NOMO-1 treated with dmso at 0.1 percent for 144 hours (cell line): Measurements from ENCODE around the gene TPO.

ENCODE experiments used
- DNase-seq: peaks from one replicate; lab custom pipeline; 2025; ENCODE audit not compliant: unreplicated experiment; lab: John Stamatoyannopoulos, UW

TPO gene

DNA sequence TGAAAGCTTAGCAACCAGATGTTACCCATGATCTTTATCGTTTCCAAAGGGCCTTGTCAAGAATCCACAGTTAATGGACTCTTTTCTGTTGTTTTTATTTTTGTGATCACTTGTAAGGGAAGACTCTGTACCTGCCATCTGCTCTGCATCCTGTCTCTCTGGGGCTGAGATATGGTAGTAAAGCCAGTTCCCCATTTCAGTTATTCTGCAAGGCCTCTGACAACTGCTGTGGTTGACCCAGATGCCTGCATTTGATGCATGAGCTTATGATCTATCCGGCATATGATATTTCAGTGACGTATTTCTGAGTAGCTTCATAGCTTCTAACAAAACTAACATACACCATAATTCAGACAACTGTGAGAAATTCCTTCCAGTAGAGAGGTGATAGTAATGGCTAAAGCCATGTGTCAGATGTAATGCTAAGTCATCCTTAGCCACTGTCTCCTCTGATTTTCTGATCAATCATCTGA, 105.1 kb downstream of the TPO start:
- DNase-seq: no peak

DNA sequence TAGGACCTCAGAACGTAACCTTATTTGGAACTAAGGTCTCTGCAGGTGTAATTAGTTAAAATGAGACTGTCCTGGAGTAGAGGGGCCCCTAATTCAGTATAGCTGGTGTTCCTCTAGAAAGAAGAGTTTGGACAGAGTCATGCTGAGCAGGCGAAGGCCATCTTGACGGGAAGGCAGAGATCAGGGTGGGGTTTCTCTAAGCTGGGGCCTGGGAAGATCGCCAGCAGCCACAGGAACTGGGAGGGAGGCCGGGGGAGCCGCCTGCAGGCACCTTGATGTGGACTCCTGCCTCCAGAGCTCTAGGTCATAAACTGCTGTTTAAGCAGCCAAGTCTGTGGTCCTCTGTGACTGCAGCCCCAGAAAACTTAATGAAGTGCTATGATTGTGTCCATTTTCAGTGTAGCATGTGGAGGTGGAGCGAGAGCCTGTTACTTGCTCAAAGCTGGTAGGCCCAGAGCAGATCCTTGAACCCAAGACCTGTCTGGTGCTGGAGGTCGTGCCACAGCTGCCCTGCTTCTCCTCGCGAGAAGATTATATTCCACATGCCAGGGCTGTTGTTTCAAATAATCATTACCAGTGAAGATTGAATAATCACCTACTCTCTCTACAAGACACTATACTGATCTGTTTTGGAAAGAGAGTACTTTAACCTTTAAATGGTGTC, 105.7 kb downstream of the TPO start:
- DNase-seq: no peak

DNA sequence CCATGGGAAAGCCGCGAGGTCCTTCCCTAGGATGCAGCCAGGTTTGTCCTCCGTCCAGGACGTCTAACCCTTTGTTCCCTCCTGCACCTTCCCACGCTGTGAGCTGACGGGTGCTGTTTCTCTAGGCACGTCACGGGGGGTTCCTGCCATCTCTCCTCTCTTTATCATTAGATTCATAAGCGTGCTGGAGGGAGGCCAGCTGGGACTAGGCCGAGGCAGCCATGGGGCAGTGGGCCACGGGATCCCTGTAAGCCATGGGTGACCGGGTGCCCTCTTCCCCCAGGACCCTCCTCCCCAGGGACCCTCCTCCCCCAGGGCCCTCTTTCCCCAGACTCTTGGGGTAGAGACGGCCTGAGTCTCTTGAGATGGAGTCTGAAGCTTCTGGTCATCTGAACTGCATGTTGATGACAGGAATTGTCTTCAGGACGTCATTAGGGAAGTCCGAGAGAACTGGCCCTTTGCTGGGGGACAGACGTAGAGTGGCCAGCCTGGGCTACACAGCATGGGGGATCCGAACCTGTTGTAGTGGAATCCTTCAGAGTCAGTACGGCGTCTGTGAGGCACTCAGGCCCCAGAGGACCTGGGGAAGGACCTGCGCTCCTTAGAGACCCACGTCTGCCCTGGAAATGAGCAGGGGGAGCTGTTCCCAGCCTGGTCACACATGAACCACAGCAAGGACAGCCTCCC, 108.1 kb downstream of the TPO start:
- no peak for DNase-seq

DNA sequence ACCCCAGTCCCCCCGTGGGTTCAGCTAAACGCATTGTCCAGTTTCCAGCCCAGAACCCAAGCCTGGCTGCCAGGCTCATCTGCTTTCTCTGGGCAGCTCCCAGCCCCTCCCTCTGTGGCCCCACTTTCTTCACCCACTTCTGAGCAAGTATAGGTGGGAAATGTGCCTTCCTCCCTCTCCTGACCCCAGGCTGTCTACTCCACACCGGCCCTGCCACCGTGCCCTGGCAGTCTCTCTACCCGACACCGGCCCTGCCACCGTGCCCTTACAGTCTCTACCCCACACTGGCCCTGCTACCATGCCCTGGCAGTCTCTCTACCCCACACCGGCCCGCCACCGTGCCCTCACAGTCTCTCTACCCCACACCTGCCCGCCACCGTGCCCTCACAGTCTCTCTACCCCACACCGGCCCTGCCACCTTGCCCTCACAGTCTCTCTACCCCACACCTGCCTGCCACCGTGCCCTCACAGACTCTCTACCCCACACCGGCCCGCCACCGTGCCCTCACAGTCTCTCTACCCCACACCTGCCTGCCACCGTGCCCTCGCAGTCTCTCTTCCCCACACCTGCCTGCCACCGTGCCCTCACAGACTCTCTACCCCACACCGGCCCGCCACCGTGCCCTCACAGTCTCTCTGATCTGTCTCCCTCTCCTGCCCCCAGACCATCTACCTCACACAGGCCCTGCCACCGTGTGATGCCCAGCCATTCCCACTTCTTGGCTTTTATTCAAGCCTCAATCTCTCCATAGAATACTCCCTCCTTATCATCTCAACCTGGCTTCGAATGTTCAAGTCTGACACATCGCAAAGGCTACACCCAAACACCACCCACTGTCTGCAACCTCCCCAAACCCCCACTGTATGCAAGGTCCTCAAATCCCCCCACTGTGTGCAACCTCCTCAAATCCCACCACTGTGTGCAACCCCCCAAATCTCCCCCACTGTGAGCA, 108.9 kb downstream of the TPO start:
- no peak for DNase-seq

DNA sequence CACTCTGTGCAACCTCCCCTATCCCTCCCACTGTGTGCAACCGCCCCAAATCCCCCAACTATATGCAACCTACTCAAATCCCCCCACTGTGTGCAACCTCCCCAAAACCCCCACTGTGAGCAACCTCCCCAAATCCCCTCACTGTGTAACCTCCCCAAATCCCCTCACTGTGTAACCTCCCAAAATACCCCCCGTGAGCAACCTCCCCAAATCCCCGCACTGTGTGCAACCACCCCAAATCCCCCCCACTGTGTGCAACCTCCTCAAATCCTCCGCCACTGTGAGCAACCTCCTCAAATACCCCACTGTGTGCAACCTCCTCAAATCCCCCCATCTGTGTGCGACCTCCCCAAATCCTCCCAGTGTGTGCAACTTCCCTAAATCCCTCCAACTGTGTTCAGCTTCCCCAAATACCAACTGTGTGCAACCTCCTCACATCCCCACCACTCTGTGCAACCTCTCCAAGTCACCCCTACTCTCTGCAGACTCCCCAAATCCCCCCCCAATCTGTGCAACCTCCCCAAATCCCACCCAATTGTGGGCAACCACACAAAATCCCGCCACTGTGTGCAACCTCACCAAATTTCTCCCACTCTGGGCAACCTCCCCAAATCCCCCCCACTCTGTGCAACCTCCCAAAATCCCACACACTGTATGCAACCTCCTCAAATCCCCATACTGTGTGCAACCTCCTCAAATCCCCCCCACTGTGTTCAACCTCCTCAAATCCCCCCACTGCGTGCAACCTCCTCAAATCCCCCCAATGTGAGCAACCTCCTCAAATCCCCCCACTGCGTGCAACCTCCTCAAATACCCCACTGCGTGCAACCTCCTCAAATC, 114.1 kb downstream of the TPO start:
- DNase-seq: no peak

DNA sequence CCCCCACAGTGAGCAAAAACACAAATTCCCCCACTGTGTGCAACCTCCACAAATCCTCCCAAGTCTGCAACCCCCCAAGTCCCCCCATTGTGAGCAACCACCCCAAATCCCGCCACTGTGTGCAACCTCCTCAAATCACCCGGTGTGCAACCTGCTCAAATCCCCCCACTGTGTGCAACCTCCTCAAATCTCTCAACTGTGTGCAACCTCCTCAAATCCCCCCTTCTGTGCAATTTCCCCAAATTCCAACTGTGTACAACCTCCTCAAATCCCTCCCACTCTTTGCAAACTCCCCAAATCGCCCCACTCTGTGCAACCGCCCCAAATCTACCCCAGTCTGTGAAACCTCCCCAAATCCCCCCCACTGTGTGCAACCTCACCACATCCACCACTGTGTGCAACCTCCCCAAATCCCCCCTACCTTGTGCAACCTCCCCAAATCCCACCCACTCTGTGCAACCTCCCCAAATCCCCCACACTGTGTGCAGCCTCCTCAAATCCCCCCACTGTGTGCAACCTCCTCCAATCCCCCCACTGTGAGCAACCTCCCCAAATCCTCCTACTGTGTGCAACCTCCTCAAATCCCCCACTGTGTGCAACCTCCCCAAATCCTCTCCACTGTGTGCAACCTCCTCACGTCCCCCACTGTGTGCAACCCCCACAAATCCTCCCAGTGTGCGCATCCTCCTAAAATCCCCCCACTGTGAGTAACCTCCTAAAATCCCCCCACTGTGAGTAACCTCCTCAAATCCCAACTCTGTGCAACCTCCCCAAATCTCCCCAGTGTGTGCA, 115.2 kb downstream of the TPO start:
- no peak for DNase-seq

DNA sequence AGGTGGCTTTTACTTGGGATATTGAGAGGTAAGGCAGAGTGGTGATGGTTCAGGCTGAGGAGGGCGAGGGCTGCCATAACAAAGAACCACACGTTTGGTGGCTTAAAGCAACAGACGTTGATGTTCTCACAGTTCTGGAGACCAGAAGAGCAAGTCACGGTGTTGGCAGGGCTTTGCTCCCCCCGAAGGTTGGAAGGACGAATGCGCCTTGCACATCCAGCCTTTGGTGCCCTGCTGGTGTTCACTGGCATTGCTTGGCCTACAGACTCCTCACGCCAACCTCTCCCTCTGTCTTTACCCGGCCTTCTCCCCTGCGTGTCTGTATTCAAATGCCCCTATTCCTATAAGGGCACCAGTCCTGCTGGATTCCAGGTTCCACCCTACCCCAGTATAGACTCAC, 125.4 kb downstream of the TPO start:
- DNase-seq: no peak

DNA sequence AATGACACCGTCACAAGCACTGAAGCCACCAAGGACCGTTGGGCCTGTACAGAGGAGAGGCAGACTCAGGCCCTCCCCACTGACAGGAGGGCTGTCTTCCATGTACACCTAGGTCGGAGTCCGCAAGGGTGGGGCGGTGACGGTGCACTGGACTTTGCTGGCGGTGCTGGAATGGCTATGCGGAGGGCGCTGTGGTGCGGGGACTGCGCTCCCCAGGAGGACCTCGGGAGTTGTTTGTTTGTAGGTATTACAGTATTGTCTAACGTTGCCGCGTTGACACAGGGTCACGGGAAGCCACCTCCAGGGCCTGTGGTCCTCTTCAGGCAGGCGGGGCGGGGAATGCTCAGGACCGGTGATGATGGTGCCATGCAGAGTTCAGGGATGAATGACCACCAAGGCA, 126.2 kb downstream of the TPO start:
- no peak for DNase-seq

DNA sequence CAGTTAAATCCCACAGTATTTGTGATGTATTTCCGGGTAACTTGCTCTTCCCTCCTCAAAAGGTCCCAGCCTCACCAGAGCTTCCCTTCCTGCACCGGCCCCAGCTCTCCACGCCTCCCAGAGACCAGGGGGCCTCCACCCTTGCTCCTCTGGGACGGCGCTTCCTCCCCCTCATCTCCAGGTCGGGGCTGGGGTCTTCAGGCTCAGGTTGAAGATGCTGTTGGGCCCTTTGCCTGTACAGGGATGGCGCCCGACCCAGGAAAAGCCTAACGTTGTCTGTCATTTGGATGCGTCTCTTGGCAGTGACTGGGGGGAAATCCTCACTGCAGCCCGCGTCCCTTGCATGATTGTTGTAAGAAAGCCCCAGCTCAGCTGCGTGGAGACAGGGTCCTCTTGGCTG, 126.7 kb downstream of the TPO start:
- DNase-seq: no peak

DNA sequence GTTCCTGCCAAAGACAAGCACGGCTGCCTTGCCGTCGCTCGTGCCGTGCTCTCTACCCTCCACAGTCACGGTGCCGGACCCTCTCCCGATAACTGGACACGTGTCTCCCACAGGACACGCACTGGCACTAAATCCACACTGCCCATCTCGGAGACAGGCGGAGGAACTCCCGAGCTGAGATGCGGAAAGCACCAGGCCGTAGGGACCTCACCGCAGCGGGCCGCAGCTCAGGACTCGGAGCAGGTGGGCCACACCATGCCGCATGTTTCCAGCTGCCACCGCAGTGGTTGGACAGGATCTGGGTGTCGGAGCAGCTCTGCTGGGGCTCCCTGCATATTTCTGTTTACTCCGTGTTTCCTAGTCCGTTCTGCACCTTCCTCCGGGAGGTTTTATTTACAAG, 127.2 kb downstream of the TPO start:
- DNase-seq: no peak

DNA sequence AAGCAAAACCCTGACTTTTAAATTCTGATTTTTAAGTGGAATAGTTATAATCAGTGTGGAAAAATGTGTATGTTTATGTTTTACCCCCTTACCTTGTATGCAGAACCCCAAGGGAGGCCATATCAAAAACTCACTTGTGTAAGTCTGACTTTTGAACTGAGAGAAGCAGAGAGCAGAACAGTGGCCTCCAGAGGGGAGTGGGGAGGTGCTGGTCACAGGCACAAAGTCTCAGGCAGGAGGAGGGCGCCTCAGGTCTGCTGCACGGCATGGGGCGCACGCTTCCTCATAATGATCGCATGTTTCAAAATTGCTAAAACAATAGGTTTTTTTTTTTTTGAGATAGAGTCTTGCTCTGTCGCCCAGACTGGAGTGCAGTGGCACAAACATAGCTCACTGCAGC, 127.8 kb downstream of the TPO start:
- DNase-seq: no peak

DNA sequence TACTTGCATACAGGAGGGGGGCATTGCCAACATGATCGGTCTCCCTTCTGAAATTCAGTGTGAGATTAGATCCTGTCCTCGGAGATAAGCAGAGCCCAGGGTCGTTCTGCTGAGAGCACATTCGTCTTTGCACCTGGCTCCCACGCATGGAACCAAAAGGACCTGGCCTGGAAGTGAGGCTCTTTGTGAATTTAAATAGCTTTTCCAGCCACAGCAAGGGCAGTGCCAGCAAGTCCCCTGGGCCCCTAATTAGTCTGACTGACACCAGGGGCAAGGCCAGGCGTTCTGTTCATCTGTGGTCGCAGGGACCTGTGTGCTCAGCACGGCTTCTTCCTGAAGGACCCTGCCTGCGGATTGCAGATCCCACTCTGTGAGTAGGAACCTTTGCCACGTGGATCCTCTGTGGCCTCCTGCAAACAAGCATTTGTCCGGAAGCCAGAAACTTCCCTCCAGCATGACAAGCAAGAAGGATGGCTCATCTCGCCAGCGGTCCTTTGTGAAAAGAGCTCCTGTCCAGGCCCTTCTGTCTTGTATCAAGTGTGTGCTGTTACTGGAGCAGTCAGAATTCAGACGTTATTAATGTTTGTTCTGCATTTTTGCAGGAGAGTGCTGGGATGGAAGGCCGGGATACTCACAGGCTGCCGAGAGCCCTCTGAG, 128.7 kb downstream of the TPO start:
- no peak for DNase-seq

DNA sequence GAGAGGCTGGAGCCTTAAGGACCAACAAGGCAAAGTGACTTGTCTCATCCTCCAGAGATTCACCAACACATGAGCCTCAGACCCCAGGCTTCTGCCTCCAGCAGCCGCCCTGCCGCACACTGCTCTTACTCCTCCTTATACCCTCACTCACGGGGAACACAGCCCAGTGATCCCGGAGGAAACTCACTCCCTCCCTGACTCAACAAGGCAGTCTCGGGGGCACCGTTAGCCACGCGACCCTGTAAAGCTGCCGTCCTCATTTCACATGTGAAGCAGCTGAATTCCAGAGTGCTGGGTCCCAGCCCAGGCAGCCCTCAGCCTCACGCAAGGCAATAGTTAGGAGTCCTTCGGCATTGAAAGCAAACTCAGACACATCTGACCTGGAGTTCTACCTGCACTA, 129.7 kb downstream of the TPO start:
- DNase-seq: no peak

DNA sequence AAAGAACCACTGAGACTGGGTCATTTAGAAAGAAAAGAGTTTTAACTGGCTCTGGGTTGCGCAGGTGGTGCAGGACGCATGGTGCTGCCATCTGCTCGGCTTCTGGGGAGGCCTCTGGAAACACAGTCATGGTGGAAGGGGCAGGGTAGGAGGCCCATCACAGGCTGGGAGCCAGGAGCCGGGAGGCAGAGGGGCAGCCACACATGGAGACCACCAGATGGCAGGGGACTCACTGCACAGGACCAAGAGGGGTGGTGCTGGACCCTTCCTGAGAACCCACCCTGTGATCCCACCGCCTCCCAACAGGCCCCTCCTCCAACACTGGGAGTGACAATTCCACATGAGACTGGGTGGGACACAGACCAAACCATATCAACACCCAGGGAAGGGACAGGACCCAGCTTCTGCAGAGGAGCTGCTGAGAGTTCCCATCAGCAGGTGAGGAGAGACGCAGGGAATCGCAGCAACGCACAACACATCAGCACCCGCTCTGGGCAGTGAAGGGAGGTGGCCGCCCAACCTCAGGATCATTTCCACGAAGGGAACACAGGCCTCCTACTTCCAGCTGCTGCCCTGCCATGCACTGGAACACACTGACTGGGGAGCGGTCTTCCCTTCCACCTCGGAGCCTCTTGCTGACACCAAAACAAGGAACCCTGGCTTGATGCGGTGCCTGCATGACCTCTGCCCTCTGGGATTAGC, 130.7 kb downstream of the TPO start:
- DNase-seq: no peak

DNA sequence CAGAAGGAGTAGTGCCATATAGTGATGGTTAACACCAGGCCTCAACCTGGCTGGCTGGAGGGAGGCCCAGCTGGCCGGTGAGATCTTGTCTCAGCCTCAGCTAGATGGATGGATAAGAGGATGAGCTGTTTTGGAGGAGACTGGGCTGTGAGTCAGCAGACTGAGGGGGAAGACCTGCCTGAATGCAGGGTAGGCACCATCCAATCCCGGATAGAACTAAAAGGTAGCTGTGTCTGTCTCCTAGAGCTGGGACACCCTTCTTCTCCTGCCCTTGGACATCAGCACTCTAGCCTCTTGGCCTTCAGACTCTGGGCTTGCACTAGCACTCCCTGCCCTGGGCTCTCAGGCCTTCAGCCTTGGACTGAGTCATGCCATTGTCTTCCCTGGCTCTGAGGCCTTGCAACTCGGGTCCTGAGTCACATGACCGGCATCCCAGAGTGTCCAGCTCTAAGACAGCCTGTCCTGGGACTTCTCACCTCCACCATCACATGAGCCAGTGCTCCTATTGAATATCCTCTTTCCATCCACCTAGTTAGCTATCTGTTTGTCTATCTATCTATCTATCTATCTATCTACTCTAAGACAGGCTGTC, 131.3 kb downstream of the TPO start:
- no peak for DNase-seq

DNA sequence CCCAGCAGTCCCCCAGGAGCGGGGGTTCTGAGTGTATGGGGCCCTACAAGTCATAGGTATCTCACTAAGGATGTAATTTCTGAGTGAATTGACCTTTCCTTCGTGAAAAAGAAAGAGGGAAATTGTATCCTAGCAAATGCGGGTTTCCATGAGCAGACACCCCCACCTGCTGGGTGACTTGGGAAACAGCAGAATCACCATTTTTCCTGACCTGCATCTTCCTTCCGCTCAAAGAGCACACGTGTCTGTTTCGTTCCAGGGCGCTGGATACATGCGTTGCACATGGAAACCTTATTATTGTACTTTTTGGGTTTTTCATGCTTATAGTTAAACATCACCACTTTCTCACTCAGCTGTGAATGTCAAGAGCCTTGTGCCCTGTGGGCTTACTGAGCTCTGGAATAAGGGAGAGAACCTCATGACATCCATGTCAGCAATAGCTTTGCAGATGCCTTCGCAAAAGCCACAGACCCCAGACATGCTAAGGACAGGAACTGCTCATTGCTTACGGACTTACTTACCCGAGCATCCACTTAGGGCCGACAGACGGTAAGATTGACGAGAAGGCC, 132.8 kb downstream of the TPO start:
- DNase-seq: no peak

DNA sequence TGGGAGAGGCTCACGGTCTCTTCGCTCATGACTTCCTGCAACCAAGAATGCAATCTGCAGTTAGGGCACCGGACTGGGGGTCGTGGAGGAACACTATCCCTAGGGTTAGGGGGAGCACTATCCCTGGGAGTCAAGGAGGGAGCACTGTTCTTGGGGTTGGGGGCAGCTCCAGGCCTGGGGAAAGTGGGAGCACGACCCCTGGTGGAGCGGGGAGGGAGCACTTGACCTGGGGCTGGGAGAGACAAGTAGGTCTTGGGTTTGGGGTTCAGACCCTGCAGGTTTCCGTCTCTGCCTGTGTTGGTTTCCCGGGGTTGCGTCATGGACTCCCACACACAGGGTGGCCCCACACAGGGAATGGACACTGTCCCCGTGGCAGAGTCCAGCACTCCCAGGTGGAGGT, 133.6 kb downstream of the TPO start:
- no peak for DNase-seq
